Neutrophil (primary cell): ENCODE results near the gene MDC1.
A peak's percentile ranks its signal among the peaks of the same experiment; 100 is the strongest.
"Not testable (repeated sequence)": the region's sequence is repeated elsewhere in the genome, so short reads cannot be mapped to it uniquely, and the experiment has no call there.

Experiments
- H3K27ac ChIP-seq: fragments of 200-600 bp; sonication (generic); 2 replicates; pipeline ENCODE4 v1.5.1; 2016; ENCODE audit warnings: mild to moderate bottlenecking, moderate library complexity
- H3K27me3 ChIP-seq: fragments of 200-600 bp; sonication (generic); 2 replicates; pipeline ENCODE4 v1.6.0; 2016; ENCODE audit warnings: mild to moderate bottlenecking
- H3K36me3 ChIP-seq: fragments of 200-600 bp; sonication (generic); 2 replicates; pipeline ENCODE4 v1.5.1; 2017
- H3K4me1 ChIP-seq, 2 experiments: fragments of 200-600 bp in 1 of 2; sonication (generic) in 1 of 2; 1 replicate in 1 of 2; 2 replicates in 1 of 2; pipeline versions ENCODE4 v1.5.1 to v1.6.1; 2013 to 2016; ENCODE audit warnings: low read depth in 1 of 2, low read length in 1 of 2, mild to moderate bottlenecking in 1 of 2, moderate library complexity in 1 of 2; ENCODE audit not compliant: control insufficient read depth in 1 of 2, insufficient read depth in 1 of 2
- H3K4me3 ChIP-seq, 2 experiments: fragments of 200-600 bp in 1 of 2; sonication (generic) in 1 of 2; 1 replicate in 1 of 2; 2 replicates in 1 of 2; pipeline ENCODE4 v1.5.1; 2013 to 2016; ENCODE audit warnings: low read depth in 1 of 2, low read length in 1 of 2, mild to moderate bottlenecking in 1 of 2, moderate library complexity in 1 of 2
- H3K9me3 ChIP-seq: fragments of 200-600 bp; sonication (generic); 2 replicates; pipeline ENCODE4 v1.5.1; 2016
- TF ChIP-seq, protein P1 (sequence below): fragments of 200-600 bp; sonication (generic); IDR thresholded peaks from 2 replicates; pipeline ENCODE4 v1.5.1; 2016; ENCODE audit warnings: antibody characterized with exemption

Gene MDC1

DNA sequence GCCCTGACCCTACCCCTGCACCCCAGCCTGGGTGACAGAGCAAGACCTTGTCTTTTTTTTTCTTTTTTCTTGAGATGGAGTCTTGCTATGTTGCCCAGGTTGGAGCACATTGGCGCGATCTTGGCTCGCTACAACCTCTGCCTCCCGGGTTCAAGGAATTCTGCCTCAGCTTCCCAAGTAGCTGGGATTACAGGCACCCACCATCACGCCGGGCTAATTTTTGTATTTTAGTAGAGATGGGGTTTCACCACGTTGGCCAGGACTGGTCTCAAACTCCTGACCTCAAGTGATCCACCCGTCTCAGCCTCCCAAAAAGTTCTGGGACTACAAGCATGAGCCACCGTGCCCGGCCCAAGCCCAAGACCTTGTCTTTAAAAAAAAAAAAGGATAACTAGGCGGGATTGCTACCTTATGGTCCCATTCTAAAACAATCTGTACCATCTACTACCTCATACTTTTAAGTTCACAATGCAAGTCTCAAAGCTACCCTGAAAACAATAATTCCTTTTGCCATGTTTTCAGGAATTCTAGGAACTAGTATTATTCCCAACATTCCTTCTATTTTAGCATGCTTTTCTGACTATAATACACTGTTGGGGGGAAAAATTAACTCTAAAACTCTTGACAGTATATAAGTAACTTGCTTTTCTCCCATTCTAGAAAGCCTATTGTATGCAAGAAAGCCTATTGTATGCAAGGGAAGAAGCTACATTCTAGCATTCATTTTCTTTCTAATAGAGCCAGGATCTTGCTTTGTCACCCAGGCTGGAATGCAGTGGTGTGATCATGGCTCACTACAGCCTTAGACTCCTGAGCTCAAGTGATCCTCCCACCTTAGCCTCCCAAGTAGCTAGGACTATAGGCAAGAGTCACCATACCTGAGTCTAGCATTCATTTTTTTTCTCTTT, 9.7 kb upstream of the MDC1 start:
- Histone ChIP-seq H3K27ac (peak overlapping the region; percentile 97), H3K27me3 (no peaks in the 10 kb centered on the region), H3K36me3 (peaks cover 95% of the 10 kb centered on the region), H3K9me3 (no peaks in the 10 kb centered on the region), H3K4me3 (no peak overlapping the region), H3K4me1 (peaks cover 28 to 32% of the 10 kb centered on the region in 2 experiments)
- TF ChIP-seq, protein P1, sequence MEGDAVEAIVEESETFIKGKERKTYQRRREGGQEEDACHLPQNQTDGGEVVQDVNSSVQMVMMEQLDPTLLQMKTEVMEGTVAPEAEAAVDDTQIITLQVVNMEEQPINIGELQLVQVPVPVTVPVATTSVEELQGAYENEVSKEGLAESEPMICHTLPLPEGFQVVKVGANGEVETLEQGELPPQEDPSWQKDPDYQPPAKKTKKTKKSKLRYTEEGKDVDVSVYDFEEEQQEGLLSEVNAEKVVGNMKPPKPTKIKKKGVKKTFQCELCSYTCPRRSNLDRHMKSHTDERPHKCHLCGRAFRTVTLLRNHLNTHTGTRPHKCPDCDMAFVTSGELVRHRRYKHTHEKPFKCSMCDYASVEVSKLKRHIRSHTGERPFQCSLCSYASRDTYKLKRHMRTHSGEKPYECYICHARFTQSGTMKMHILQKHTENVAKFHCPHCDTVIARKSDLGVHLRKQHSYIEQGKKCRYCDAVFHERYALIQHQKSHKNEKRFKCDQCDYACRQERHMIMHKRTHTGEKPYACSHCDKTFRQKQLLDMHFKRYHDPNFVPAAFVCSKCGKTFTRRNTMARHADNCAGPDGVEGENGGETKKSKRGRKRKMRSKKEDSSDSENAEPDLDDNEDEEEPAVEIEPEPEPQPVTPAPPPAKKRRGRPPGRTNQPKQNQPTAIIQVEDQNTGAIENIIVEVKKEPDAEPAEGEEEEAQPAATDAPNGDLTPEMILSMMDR = no peak

DNA sequence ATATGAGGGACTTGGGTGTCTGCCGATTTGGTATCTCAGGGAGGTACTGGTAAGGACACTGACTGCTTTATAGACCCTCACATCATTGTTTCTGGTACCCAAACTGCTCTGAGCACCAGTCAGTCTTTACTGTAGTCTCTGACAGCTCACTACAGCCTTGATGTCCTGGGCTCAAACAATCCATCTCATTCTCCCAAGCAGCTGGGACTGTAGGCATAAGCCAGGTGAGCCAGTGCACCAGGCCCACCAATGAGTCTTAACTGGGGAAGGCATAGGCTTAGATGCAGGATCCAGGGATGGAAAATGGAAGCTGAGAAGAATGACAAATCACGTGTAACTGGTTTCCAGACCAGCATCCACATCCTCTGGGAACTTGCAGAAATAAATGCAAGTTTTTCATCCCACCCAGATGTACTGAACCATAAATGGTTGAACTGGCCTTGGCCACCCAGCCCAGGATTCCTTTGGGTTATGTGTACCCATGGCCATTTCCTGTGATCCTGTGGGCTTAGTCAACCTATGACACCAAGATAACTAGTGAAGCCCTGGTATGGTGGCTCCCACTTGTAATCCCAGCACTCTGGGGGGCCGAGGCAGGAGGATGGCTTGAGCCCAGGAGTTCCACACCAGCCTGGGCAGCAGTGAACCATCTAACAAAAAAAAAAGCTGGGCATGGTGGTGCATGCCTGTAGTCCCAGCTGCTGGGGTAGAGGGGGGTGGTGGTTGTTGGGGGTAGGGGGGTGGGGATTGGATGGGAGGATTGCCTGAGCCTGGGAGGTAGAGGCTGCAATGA, 8.8 kb upstream of the MDC1 start:
- Histone ChIP-seq H3K27me3 (no peaks in the 10 kb centered on the region), H3K36me3 (peaks cover 87% of the 10 kb centered on the region), H3K4me1 (peaks cover 26 to 30% of the 10 kb centered on the region in 2 experiments), H3K4me3 (no peak overlapping the region), H3K9me3 (no peaks in the 10 kb centered on the region), H3K27ac (peak overlapping the region; percentile 97)
- TF ChIP-seq, protein P1 = no peak

DNA sequence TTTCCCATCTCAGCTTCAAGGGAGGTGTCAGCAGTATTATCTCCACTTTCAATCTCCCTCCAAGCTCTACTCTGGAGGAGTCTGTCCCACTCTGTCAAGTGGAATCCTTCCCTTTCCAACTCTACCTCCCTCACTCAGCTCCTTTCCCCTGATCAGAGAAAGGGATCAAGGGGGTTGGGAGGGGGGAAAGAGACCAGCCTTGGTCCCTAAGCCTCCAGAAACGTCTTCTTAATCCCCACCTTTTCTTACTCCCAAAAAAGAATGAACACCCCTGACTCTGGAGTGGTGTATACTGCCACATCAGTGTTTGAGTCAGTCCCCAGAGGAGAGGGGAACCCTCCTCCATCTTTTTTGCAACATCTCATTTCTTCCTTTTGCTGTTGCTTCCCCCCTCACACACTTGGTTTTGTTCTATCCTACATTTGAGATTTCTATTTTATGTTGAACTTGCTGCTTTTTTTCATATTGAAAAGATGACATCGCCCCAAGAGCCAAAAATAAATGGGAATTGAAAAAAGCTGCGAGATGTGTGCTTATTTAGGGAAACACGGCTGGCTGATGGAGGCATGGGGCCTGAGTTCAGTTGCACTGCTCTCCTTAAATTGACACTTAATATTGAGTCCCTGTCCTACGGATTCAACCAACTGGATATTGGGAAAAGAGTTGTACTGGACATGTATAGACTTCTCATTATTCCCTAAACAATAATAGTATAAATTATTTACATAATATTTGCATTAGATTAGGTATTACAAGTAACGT, 8.0 kb upstream of the MDC1 start:
- Histone ChIP-seq H3K36me3 (peaks cover 78% of the 10 kb centered on the region), H3K4me3 (no peak overlapping the region), H3K4me1 (peaks cover 23 to 29% of the 10 kb centered on the region in 2 experiments), H3K27ac (peak overlapping the region; percentile 97), H3K9me3 (no peaks in the 10 kb centered on the region), H3K27me3 (no peaks in the 10 kb centered on the region)
- TF ChIP-seq, protein P1 = no peak

DNA sequence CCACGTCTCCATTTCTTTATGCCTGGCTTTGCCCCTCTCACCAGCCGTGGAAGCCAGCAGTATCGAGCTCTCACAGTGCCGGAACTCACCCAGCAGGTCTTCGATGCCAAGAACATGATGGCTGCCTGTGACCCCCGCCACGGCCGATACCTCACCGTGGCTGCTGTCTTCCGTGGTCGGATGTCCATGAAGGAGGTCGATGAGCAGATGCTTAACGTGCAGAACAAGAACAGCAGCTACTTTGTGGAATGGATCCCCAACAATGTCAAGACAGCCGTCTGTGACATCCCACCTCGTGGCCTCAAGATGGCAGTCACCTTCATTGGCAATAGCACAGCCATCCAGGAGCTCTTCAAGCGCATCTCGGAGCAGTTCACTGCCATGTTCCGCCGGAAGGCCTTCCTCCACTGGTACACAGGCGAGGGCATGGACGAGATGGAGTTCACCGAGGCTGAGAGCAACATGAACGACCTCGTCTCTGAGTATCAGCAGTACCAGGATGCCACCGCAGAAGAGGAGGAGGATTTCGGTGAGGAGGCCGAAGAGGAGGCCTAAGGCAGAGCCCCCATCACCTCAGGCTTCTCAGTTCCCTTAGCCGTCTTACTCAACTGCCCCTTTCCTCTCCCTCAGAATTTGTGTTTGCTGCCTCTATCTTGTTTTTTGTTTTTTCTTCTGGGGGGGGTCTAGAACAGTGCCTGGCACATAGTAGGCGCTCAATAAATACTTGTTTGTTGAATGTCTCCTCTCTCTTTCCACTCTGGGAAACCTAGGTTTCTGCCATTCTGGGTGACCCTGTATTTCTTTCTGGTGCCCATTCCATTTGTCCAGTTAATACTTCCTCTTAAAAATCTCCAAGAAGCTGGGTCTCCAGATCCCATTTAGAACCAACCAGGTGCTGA, 7.0 kb upstream of the MDC1 start:
- peak overlapping the region; percentile 97 for H3K27ac ChIP-seq
- H3K27me3 ChIP-seq, H3K9me3 ChIP-seq, H3K4me3 ChIP-seq: not testable (repeated sequence)
- H3K36me3 ChIP-seq = peaks cover 69% of the 10 kb centered on the region
- H3K4me1 ChIP-seq = peaks cover 33 to 39% of the 10 kb centered on the region in 2 experiments

DNA sequence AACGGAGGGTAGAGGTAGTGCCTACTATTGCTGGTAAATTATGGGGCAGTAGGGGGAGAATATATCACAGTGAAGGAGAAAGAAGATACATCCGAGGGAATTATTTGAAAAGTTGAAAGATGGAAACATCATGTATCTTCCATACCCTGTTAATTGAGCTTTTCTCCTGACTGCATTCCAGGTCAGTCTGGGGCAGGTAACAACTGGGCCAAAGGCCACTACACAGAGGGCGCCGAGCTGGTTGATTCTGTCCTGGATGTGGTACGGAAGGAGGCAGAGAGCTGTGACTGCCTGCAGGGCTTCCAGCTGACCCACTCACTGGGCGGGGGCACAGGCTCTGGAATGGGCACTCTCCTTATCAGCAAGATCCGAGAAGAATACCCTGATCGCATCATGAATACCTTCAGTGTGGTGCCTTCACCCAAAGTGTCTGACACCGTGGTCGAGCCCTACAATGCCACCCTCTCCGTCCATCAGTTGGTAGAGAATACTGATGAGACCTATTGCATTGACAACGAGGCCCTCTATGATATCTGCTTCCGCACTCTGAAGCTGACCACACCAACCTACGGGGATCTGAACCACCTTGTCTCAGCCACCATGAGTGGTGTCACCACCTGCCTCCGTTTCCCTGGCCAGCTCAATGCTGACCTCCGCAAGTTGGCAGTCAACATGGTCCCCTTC, 6.2 kb upstream of the MDC1 start:
- H3K27ac ChIP-seq = peak overlapping the region; percentile 97
- H3K4me3 ChIP-seq = not testable (repeated sequence)
- peaks cover 61% of the 10 kb centered on the region for H3K36me3 ChIP-seq

More for the DNA sequence above, 6.2 kb upstream of the MDC1 start:
- peaks cover 41 to 47% of the 10 kb centered on the region in 2 experiments for H3K4me1 ChIP-seq
- H3K9me3 ChIP-seq, H3K27me3 ChIP-seq: not testable (repeated sequence)
